GM12875 (cell line): ENCODE data around the gene ZNF436.
A peak's percentile ranks its signal among the peaks of the same experiment; 100 is the strongest.

Source experiments
- H3K4me3 ChIP-seq: one replicate; pipeline ENCODE4 v1.5.1; 2011; ENCODE audit warnings: low read depth, low read length, control low read depth
- CTCF ChIP-seq: IDR thresholded peaks from 2 replicates; pipeline ENCODE4 v1.5.1; 2011; ENCODE audit warnings: low read depth, mild to moderate bottlenecking, control low read depth, inconsistent platforms, low read length, moderate library complexity, borderline replicate concordance; ENCODE audit not compliant: insufficient read depth

Gene ZNF436

GRCh38 chr1:23369335-23370013 lies at the start of gene ZNF436:
ZNF436 (minus strand) TSS chr1:23369836; CDS start chr1:23368005, 1,831 bp downstream.
- H3K4me3 ChIP-seq: peak within 1 kb of the TSS; percentile 84
- no peak for TF ChIP-seq CTCF

DNA sequence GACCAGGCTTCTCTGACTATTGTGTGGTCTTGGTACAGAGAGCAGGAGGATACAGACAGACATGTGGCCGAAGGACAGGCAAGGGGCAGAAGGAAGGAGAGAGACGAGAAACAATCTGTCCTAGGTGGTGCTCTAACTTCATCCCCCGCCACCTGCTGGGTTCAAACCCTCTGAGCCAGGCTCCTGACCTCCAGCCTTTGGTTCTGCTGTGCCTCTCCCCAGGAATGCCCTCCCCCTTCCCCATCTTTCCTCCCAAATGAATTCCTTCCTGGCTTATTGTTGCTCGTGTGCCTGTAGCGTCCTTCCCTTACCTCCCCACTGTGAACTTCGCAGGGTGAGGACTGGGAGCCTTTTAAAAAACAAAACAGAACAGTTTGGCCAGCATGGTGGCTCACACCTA lies 49.5 kb upstream of the ZNF436 start:
- H3K4me3 ChIP-seq: no peak overlapping the region
- no peak for TF ChIP-seq CTCF

GRCh38 chr1:23417570-23417969 lies 47.9 kb upstream of the ZNF436 start:
- TF ChIP-seq CTCF: no peak
- no peak overlapping the region for H3K4me3 ChIP-seq

GRCh38 chr1:23416964-23417363 lies 47.3 kb upstream of the ZNF436 start:
- no peak overlapping the region for H3K4me3 ChIP-seq
- TF ChIP-seq CTCF: no peak

- no peak for TF ChIP-seq CTCF
- no peak overlapping the region for H3K4me3 ChIP-seq
Observed at GRCh38 chr1:23408797-23409290, 39.2 kb upstream of the ZNF436 start.

DNA sequence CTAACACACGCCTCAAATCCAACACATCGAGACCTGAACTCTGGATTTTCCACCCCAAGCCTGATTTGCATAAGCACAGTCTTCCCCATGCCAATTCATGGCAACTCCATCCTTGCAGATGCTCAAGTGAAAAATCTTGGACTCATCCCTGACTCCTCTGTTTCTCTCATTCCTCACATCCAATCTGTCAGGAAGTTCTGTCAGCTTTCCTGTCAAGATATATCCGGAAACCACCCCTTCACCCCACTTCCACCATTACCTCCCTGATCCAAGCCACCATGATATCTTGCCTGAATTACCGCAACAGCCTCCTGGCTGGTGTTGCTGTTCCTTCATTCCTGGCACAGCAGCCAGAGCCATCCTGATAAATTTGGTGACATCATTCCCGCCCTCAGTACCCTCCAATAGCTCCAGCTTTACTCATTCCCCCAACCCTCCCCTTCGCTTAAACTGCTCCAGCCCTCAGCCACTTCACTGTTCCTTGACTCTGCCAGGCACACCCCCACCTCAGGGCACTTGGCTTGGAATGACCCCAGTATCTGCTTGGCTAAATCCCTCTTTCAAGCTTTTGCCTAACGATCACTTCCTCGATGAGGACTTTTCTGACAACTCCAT lies 37.5 kb upstream of the ZNF436 start:
- H3K4me3 ChIP-seq: no peak overlapping the region
- no peak for TF ChIP-seq CTCF

DNA sequence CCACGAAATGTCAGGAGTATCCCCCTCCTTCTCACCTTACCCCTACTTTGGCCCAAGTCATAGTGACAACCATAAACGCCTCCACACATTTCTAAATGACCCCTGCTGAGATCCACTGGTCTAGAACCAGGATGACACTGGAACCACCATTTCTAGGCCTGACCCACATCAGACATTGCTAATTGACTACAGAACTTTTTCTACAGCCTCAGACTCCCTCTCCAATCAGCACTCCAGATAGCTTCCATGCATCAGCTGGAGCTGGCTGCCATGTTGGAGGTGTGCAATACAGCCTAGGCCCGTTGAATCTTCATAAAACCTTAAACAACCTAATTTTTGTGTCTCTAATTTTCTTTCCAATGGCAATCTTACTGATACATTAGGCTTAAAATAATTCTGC lies 36.3 kb upstream of the ZNF436 start:
- TF ChIP-seq CTCF: no peak

More for the DNA sequence above, 36.3 kb upstream of the ZNF436 start:
- no peak overlapping the region for H3K4me3 ChIP-seq
